HG02870 (cell line): ENCODE results near the gene NEU1.
A peak's percentile ranks its signal among the peaks of the same experiment; 100 is the strongest.
"Not testable (repeated sequence)": the region's sequence is repeated elsewhere in the genome, so short reads cannot be mapped to it uniquely, and the experiment has no call there.

ENCODE experiments used
- ATAC-seq: cut with Tn5 transposase; IDR thresholded peaks from one replicate; pipeline ENCODE4 v1.9.1; 2021; ENCODE audit warnings: mild to moderate bottlenecking, moderate library complexity; ENCODE audit not compliant: unreplicated experiment

Gene NEU1

GRCh38 chr6:31822036-31822821 lies 40.4 kb downstream of the NEU1 start:
- no peak for ATAC-seq

- ATAC-seq, result no peak
These were observed 41.2 kb downstream of the NEU1 start for GRCh38 chr6:31821301-31822035.

GRCh38 chr6:31820399-31820798 lies 42.2 kb downstream of the NEU1 start:
- not testable (repeated sequence) for ATAC-seq

- ATAC-seq, result no peak
These were observed 42.7 kb downstream of the NEU1 start for GRCh38 chr6:31819871-31820299.

- ATAC-seq, result not testable (repeated sequence)
These were observed 44.6 kb downstream of the NEU1 start for GRCh38 chr6:31817929-31818511.

GRCh38 chr6:31817133-31817928 lies 45.3 kb downstream of the NEU1 start:
- ATAC-seq, result not testable (repeated sequence)

GRCh38 chr6:31815025-31815838 lies 47.4 kb downstream of the NEU1 start, which contains the start of the genes HSPA1A and HSPA1L:
HSPA1A (plus strand) TSS chr6:31815543; CDS start chr6:31815757, 214 bp downstream.
HSPA1L (minus strand) TSS chr6:31815283; CDS start chr6:31811972, 3,311 bp downstream.
- peak; percentile 29 for ATAC-seq

GRCh38 chr6:31814677-31815024 lies 48.0 kb downstream of the NEU1 start:
- ATAC-seq, result no peak

GRCh38 chr6:31813465-31813849 lies 49.2 kb downstream of the NEU1 start:
- no peak for ATAC-seq

- no peak for ATAC-seq
These were observed 51.0 kb downstream of the NEU1 start for GRCh38 chr6:31811645-31812044.

- not testable (repeated sequence) for ATAC-seq
These were observed 54.0 kb downstream of the NEU1 start for GRCh38 chr6:31808599-31808998.
